GM18508 (cell line): ENCODE results near the gene NLRC5.

ENCODE experiments used
- ATAC-seq: cut with Tn5 transposase; IDR thresholded peaks from one replicate; pipeline ENCODE4 v1.9.1; 2021; ENCODE audit warnings: moderate number of reproducible peaks; ENCODE audit not compliant: insufficient read depth, unreplicated experiment

NLRC5 gene

GRCh38 chr16:57112403-57113041 lies 123.2 kb downstream of the NLRC5 start:
- no peak for ATAC-seq

GRCh38 chr16:57113042-57113453 lies 123.7 kb downstream of the NLRC5 start:
- ATAC-seq, result no peak

- no peak for ATAC-seq
Measured at GRCh38 chr16:57113664-57114063, 124.3 kb downstream of the NLRC5 start.

- ATAC-seq, result no peak
Measured at GRCh38 chr16:57115168-57115513, 125.8 kb downstream of the NLRC5 start.

- ATAC-seq, result no peak
Measured at GRCh38 chr16:57115514-57116182, 126.3 kb downstream of the NLRC5 start.

- no peak for ATAC-seq
Measured at GRCh38 chr16:57118461-57119084, 129.2 kb downstream of the NLRC5 start.

- ATAC-seq, result no peak
Measured at GRCh38 chr16:57123216-57123973, 134.0 kb downstream of the NLRC5 start.

GRCh38 chr16:57123974-57124674 lies 134.8 kb downstream of the NLRC5 start:
- no peak for ATAC-seq

GRCh38 chr16:57125376-57125775 lies 136.0 kb downstream of the NLRC5 start:
- ATAC-seq, result no peak

- ATAC-seq, result no peak
Measured at GRCh38 chr16:57125969-57126368, 136.6 kb downstream of the NLRC5 start.

- ATAC-seq, result no peak
Measured at GRCh38 chr16:57126411-57126810, 137.1 kb downstream of the NLRC5 start.

- no peak for ATAC-seq
Measured at GRCh38 chr16:57127037-57127763, 137.8 kb downstream of the NLRC5 start.

GRCh38 chr16:57127836-57128235 lies 138.5 kb downstream of the NLRC5 start:
- ATAC-seq, result no peak

GRCh38 chr16:57128771-57129389 lies 139.5 kb downstream of the NLRC5 start:
- no peak for ATAC-seq

GRCh38 chr16:57130950-57131321 lies 141.6 kb downstream of the NLRC5 start:
- ATAC-seq, result no peak

- no peak for ATAC-seq
Measured at GRCh38 chr16:57131351-57131970, 142.1 kb downstream of the NLRC5 start.

GRCh38 chr16:57132470-57132869 lies 143.1 kb downstream of the NLRC5 start:
- no peak for ATAC-seq

- no peak for ATAC-seq
Measured at GRCh38 chr16:57133031-57133430, 143.7 kb downstream of the NLRC5 start.
